ENCODE results near the gene F2RL2.

Gene F2RL2

GRCh38 chr5:76622973-76623596 is at the start of gene F2RL2:
Gene F2RL2, minus strand, starts transcription at chr5:76623403. Its CDS starts 173 bp downstream, at chr5:76623230.
- DNase-seq = no peak

GRCh38 chr5:76672242-76672641 is 49.0 kb upstream of the F2RL2 start:
- no peak for DNase-seq

- DNase-seq = no peak
Measured at GRCh38 chr5:76670508-76670907, 47.3 kb upstream of the F2RL2 start.

- DNase-seq = no peak
Measured at GRCh38 chr5:76669245-76669644, 46.0 kb upstream of the F2RL2 start.

GRCh38 chr5:76667495-76667894 is 44.3 kb upstream of the F2RL2 start:
- no peak for DNase-seq

- no peak for DNase-seq
Measured at GRCh38 chr5:76664079-76664478, 40.9 kb upstream of the F2RL2 start.

- no peak for DNase-seq
Measured at GRCh38 chr5:76663573-76663972, 40.4 kb upstream of the F2RL2 start.

GRCh38 chr5:76662521-76662920 is 39.3 kb upstream of the F2RL2 start:
- no peak for DNase-seq

GRCh38 chr5:76660360-76660759 is 37.2 kb upstream of the F2RL2 start:
- no peak for DNase-seq

GRCh38 chr5:76657683-76658311 is 34.6 kb upstream of the F2RL2 start:
- DNase-seq = no peak

- DNase-seq = no peak
Measured at GRCh38 chr5:76657091-76657490, 33.9 kb upstream of the F2RL2 start.

GRCh38 chr5:76652809-76653414 is 29.7 kb upstream of the F2RL2 start:
- no peak for DNase-seq

- no peak for DNase-seq
Measured at GRCh38 chr5:76649140-76649539, 25.9 kb upstream of the F2RL2 start.

- no peak for DNase-seq
Measured at GRCh38 chr5:76643371-76643770, 20.2 kb upstream of the F2RL2 start.

- DNase-seq = no peak
Measured at GRCh38 chr5:76642390-76643040, 19.3 kb upstream of the F2RL2 start.

GRCh38 chr5:76641514-76642120 is 18.4 kb upstream of the F2RL2 start:
- no peak for DNase-seq

GRCh38 chr5:76638479-76638878 is 15.3 kb upstream of the F2RL2 start:
- no peak for DNase-seq

GRCh38 chr5:76637490-76637889 is 14.3 kb upstream of the F2RL2 start:
- no peak for DNase-seq

- DNase-seq = no peak
Measured at GRCh38 chr5:76634661-76635060, 11.5 kb upstream of the F2RL2 start.

GRCh38 chr5:76626738-76627137 is 3.5 kb upstream of the F2RL2 start:
- DNase-seq = no peak

GRCh38 chr5:76625087-76625815 is 2.0 kb upstream of the F2RL2 start:
- DNase-seq = no peak

GRCh38 chr5:76622076-76622475 is 1.1 kb downstream of the F2RL2 start:
- DNase-seq = no peak

GRCh38 chr5:76620166-76620565 is 3.0 kb downstream of the F2RL2 start:
- no peak for DNase-seq

Data from SIG-M5 (cell line).